ENCODE measurements around the gene LCORL. TPM values are rescaled to one million over a fixed set of nuclear protein-coding genes. Genes with fewer than 3 reads are reported as not detected.

The LCORL gene
- total and polyA plus RNA-seq, 2 of the 4 experiments (the other 2 are of a cell fraction), result 2.1 to 5.0 TPM

DNA sequence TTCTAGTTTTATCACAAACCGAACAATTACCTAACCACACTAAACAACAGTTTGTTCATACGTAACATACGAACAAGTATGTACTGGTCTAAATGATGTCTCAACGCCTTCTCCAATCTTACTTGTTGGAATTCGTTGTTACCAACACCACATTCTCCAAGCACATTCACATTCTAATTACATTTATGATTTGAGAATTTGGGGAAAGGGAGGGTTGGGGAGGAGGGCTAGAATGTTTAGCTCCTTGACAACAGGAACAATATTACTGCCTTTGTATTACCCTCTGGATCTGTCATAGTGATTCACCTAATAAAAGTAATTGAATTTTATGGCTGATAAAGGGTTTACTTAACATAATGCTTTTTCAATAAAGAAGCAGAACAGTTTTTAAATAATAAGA lies 24.4 kb downstream of the LCORL start:
- Histone ChIP-seq H4K20me1 (ENCODE audit: insufficient read depth, low read length) (no peaks in the 10 kb centered on the region), H3K4ac (ENCODE audit: low read depth, low read length) (no peak overlapping the region), H2BK5ac (ENCODE audit: low read depth, low read length, poor library complexity, severe bottlenecking) (no peak overlapping the region), H3K18ac (ENCODE audit: low read depth, low read length) (no peak overlapping the region), H2BK15ac (ENCODE audit: low read depth, low read length) (no peak overlapping the region), H3K27me3 (ENCODE audit: control insufficient read depth, insufficient read depth, low read length) (no peaks in the 10 kb centered on the region), H2BK120ac (ENCODE audit: low read depth, low read length) (no peak overlapping the region), H3K23ac (ENCODE audit: low read depth, low read length) (no peak overlapping the region), H2AK5ac (ENCODE audit: low read depth, low read length) (no peak overlapping the region), H4K8ac (ENCODE audit: low read depth in 2 of 2, low read length in 2 of 2) (no peak overlapping the region), H4K5ac (ENCODE audit: low read depth, low read length) (no peak overlapping the region), H3K9me3 (ENCODE audit: control insufficient read depth, insufficient read depth, low read length) (no peaks in the 10 kb centered on the region), H3K4me1 (ENCODE audit: control insufficient read depth, insufficient read depth, low read length) (no peaks in the 10 kb centered on the region), H3K9ac (ENCODE audit: low read depth, low read length) (no peak overlapping the region), H2AK9ac (replicated peaks; ENCODE audit: low read depth, low read length, poor library complexity) (no peak overlapping the region), H3K79me1 (ENCODE audit: low read depth in 1 of 2, low read length in 2 of 2) (peaks cover 18 to 20% of the 10 kb centered on the region in 2 experiments), H3K27ac (ENCODE audit: insufficient read depth, low read length) (no peak overlapping the region), H3K9me1 (ENCODE audit: insufficient read depth, low read length) (peaks cover 7% of the 10 kb centered on the region; the same call in 1 of the 2 replicates), H3K4me3 (ENCODE audit: insufficient read depth, low read depth, low read length) (no peak overlapping the region), H3K14ac (replicated peaks; ENCODE audit: low read depth, low read length) (no peak overlapping the region; the same call in 1 of the 2 replicates), H3K4me2 (ENCODE audit: low read depth, low read length) (no peak overlapping the region), H4K91ac (ENCODE audit: insufficient read depth, low read depth, low read length) (no peak overlapping the region), H2AFZ (replicated peaks; ENCODE audit: low read length, poor library complexity) (no peak overlapping the region), H2BK20ac (ENCODE audit: low read depth, low read length) (no peak overlapping the region), H3K56ac (ENCODE audit: extremely low read depth, insufficient read depth, low read length) (no peak overlapping the region), H3K36me3 (ENCODE audit: control insufficient read depth, insufficient read depth, low read length) (no peaks in the 10 kb centered on the region)
- no TSS peak for BruUV-seq (replicated peaks)
- dilution Hi-C loops (cut with HindIII; ENCODE audit: low sequenced_read_pairs, unreplicated experiment), result no loop called here
- CTCF ChIA-PET, result no interaction called here
- no peak for DNase-seq
- no peak for ATAC-seq (ENCODE audit: low read depth)
- POLR2A ChIA-PET (ENCODE audit: unreplicated experiment), result no interaction called here
- intact Hi-C loops (cut with micrococcal nuclease), result no loop called here
- 100% methylated on average over 1 of the region's 5 CpGs; no CpG with 5 or more reads in 1 of the 2 experiments for WGBS, 2 experiments (ENCODE audit: extremely low coverage in 2 of 2, insufficient read length in 1 of 2)
- TF ChIP-seq MAFK (IDR thresholded peaks at IDR 0.05; ENCODE audit: low read depth, low read length) (no peak), FOS (IDR thresholded peaks at IDR 0.05; ENCODE audit: low read depth, low read length) (no peak), ELK1 (IDR thresholded peaks at IDR 0.05; ENCODE audit: borderline replicate concordance, low read depth, low read length) (no peak), POLR2A (IDR thresholded peaks at IDR 0.05; ENCODE audit: low read depth, low read length) (no peak), MXI1 (IDR thresholded peaks at IDR 0.05; ENCODE audit: borderline replicate concordance, low read depth, low read length) (no peak), CEBPB (IDR thresholded peaks at IDR 0.05; ENCODE audit: low read depth, low read length) (no peak), USF2 (IDR thresholded peaks at IDR 0.05; ENCODE audit: low read depth, low read length) (no peak), CHD1 (IDR thresholded peaks at IDR 0.05; ENCODE audit: low read depth, low read length) (no peak), RCOR1 (IDR thresholded peaks at IDR 0.05; ENCODE audit: insufficient replicate concordance, low read length) (no peak), SMC3 (IDR thresholded peaks at IDR 0.05; ENCODE audit: low read depth, low read length) (no peak), BHLHE40 (IDR thresholded peaks at IDR 0.05; ENCODE audit: low read depth, low read length) (no peak), MAZ (IDR thresholded peaks at IDR 0.05; ENCODE audit: borderline replicate concordance, low read depth, low read length) (no peak), RAD21 (IDR thresholded peaks at IDR 0.05; ENCODE audit: low read length) (no peak), CTCF (conservative IDR thresholded peaks at IDR 0.05; ENCODE audit: low read depth, low read length) (no peak), RFX5 (IDR thresholded peaks at IDR 0.05; ENCODE audit: low read depth, low read length) (no peak)
- in situ Hi-C loops (cut with MboI; ENCODE audit: low sequenced_read_pairs), result no loop called here
